Neutrophil (primary cell): ENCODE measurements around the gene HEMK1.

ENCODE experiments used
- H3K27ac ChIP-seq: fragments of 200-600 bp; sonication (generic); 2 replicates; pipeline ENCODE4 v1.5.1; 2016; ENCODE audit warnings: mild to moderate bottlenecking, moderate library complexity
- H3K27me3 ChIP-seq: fragments of 200-600 bp; sonication (generic); 2 replicates; pipeline ENCODE4 v1.6.0; 2016; ENCODE audit warnings: mild to moderate bottlenecking
- H3K36me3 ChIP-seq: fragments of 200-600 bp; sonication (generic); 2 replicates; pipeline ENCODE4 v1.5.1; 2017
- H3K4me1 ChIP-seq, 2 experiments: fragments of 200-600 bp in 1 of 2; sonication (generic) in 1 of 2; 1 replicate in 1 of 2; 2 replicates in 1 of 2; pipeline versions ENCODE4 v1.5.1 to v1.6.1; 2013 to 2016; ENCODE audit warnings: low read depth in 1 of 2, low read length in 1 of 2, mild to moderate bottlenecking in 1 of 2, moderate library complexity in 1 of 2; ENCODE audit not compliant: control insufficient read depth in 1 of 2, insufficient read depth in 1 of 2
- H3K4me3 ChIP-seq, 2 experiments: fragments of 200-600 bp in 1 of 2; sonication (generic) in 1 of 2; 1 replicate in 1 of 2; 2 replicates in 1 of 2; pipeline ENCODE4 v1.5.1; 2013 to 2016; ENCODE audit warnings: low read depth in 1 of 2, low read length in 1 of 2, mild to moderate bottlenecking in 1 of 2, moderate library complexity in 1 of 2
- H3K9me3 ChIP-seq: fragments of 200-600 bp; sonication (generic); 2 replicates; pipeline ENCODE4 v1.5.1; 2016
- TF ChIP-seq, protein P1 (sequence below): fragments of 200-600 bp; sonication (generic); IDR thresholded peaks from 2 replicates; pipeline ENCODE4 v1.5.1; 2016; ENCODE audit warnings: antibody characterized with exemption

Gene HEMK1

DNA sequence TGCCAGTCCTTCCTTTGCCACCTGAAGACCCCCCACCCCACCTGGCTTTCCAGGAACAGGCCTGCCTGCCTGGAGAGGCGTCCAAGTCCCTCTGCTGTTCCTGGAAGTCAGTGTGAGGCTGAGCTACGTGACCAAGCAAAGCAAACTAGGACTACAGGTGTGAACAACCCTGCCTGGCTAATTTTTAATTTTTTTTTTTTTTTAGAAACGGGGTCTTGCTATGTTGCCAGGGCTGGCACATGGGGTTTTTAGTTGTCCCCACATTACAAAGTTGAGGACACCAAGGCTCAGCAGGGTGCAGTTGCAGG lies 17.4 kb downstream of the HEMK1 start:
- Histone ChIP-seq H3K4me3 (no peak overlapping the region), H3K9me3 (no peaks in the 10 kb centered on the region), H3K27me3 (no peaks in the 10 kb centered on the region), H3K4me1 (peaks cover 28 to 35% of the 10 kb centered on the region in 2 experiments), H3K27ac (no peak overlapping the region), H3K36me3 (no peaks in the 10 kb centered on the region)
- TF ChIP-seq, protein P1, sequence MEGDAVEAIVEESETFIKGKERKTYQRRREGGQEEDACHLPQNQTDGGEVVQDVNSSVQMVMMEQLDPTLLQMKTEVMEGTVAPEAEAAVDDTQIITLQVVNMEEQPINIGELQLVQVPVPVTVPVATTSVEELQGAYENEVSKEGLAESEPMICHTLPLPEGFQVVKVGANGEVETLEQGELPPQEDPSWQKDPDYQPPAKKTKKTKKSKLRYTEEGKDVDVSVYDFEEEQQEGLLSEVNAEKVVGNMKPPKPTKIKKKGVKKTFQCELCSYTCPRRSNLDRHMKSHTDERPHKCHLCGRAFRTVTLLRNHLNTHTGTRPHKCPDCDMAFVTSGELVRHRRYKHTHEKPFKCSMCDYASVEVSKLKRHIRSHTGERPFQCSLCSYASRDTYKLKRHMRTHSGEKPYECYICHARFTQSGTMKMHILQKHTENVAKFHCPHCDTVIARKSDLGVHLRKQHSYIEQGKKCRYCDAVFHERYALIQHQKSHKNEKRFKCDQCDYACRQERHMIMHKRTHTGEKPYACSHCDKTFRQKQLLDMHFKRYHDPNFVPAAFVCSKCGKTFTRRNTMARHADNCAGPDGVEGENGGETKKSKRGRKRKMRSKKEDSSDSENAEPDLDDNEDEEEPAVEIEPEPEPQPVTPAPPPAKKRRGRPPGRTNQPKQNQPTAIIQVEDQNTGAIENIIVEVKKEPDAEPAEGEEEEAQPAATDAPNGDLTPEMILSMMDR = no peak

GRCh38 chr3:50587373-50587772 lies 18.1 kb downstream of the HEMK1 start:
- no peaks in the 10 kb centered on the region for H3K9me3 ChIP-seq
- H3K4me1 ChIP-seq = peaks cover 34 to 42% of the 10 kb centered on the region in 2 experiments
- TF ChIP-seq, protein P1 = no peak
- no peak overlapping the region for H3K4me3 ChIP-seq
- H3K27ac ChIP-seq = no peak overlapping the region
- H3K27me3 ChIP-seq = no peaks in the 10 kb centered on the region
- H3K36me3 ChIP-seq = no peaks in the 10 kb centered on the region

- Histone ChIP-seq H3K4me3 (no peak overlapping the region), H3K4me1 (peaks cover 41 to 49% of the 10 kb centered on the region in 2 experiments), H3K27me3 (no peaks in the 10 kb centered on the region), H3K36me3 (no peaks in the 10 kb centered on the region), H3K9me3 (no peaks in the 10 kb centered on the region), H3K27ac (peak overlapping the region; percentile 98)
- TF ChIP-seq, protein P1 = no peak
These were observed 18.8 kb downstream of the HEMK1 start for GRCh38 chr3:50587806-50588758.

DNA sequence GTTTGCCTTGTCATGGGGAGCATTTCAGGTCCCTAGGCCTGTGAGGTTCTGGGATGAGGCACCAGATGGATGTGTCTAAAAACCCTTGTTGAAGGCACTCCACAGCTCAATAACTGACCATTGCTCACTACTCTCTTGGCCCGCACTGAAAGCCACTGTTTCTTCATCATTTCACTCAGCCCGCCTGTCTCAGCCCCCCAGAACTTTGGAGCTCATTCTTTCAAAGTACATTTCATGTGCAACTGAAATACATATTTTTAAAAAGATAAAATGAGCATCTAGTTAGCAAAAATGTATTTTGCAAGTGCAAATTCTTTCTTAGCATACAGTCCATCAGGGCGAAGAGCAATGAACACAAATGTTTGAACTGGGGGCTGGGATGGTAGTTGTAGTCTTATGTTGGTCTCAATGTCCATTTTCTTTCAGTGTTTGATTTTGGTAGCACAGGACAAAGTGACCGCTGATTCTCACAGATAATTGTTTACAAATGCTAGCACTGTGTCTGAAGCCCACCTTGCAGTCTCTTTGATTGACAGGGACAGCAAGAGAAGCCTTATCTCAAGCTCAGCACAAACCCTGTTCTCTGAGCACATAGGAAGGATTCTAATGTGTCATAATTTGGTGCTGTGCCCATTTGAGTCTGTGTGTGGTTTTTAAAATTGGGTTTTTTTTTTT lies 19.6 kb downstream of the HEMK1 start:
- peak overlapping the region; percentile 98 for H3K27ac ChIP-seq
- H3K4me3 ChIP-seq = no peak overlapping the region
- H3K36me3 ChIP-seq = no peaks in the 10 kb centered on the region
- H3K4me1 ChIP-seq = peaks cover 44 to 51% of the 10 kb centered on the region in 2 experiments
- H3K27me3 ChIP-seq = no peaks in the 10 kb centered on the region
- H3K9me3 ChIP-seq = no peaks in the 10 kb centered on the region
- TF ChIP-seq, protein P1 = no peak

DNA sequence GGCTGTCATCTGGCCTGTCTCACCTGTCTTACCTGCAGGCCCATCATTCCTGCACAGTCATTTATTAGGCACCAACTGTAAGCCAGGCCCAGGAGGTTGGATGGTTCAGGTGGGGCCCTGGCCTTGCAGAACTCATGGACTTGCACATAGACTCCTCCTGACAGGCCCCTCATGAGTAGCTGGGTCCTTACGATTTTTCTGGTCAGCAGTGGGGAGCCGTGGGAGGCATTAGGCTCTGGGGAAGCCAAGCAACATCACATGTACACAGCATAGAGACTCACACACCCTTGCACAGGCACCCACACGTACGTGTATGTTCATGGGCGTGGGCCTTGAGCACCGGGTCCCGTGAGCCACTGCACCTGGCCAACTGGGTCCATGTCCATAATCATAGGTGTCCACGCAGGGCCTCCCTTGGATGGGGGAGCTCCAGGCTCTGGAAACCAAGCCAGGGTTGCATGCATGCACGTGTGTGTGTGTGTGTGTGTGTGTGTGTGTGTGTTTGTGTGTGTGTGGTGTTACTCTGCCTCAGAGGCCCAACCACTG lies 21.9 kb downstream of the HEMK1 start:
- Histone ChIP-seq H3K27ac (peak overlapping the region; percentile 98), H3K36me3 (no peaks in the 10 kb centered on the region), H3K27me3 (no peaks in the 10 kb centered on the region), H3K9me3 (no peaks in the 10 kb centered on the region), H3K4me1 (peaks cover 34 to 40% of the 10 kb centered on the region in 2 experiments), H3K4me3 (peak overlapping the region; percentile 55 to 56)
- TF ChIP-seq, protein P1 = no peak
